Neural cell (in vitro differentiated cells): Measurements from ENCODE around the gene FNDC3B. TPM values are rescaled to one million over a fixed set of nuclear protein-coding genes. Genes with fewer than 3 reads are reported as not detected.

Experiments used
- H2AFZ ChIP-seq: fragments of 200-600, 300-800 bp; sonication (generic), shearing (Covaris generic); 2 replicates; pipeline ENCODE4 v1.6.0; 2014; ENCODE audit warnings: low read depth, mild to moderate bottlenecking, antibody characterized with exemption, low read length, moderate library complexity
- H3F3A ChIP-seq: fragments of 200-600 bp; shearing (Covaris generic); 2 replicates; pipeline ENCODE4 v1.6.1; 2016; ENCODE audit warnings: mild to moderate bottlenecking, moderate library complexity, mixed read lengths, antibody characterized with exemption, low read length; ENCODE audit not compliant: insufficient read depth, poor library complexity, severe bottlenecking
- H3K27ac ChIP-seq: fragments of 200-600, 300-800 bp; sonication (generic), shearing (Covaris generic); 2 replicates; pipeline ENCODE4 v1.5.1; 2014; ENCODE audit warnings: mild to moderate bottlenecking, low read length, moderate library complexity
- H3K27me3 ChIP-seq: fragments of 300-800, 200-600 bp; sonication (generic), shearing (Covaris generic); 2 replicates; pipeline ENCODE4 v1.6.0; 2014; ENCODE audit warnings: mild to moderate bottlenecking, low read depth, low read length, moderate library complexity; ENCODE audit not compliant: insufficient read depth
- H3K36me3 ChIP-seq: fragments of 300-800, 200-600 bp; sonication (generic), shearing (Covaris generic); 2 replicates; pipeline ENCODE4 v1.5.1; 2014; ENCODE audit warnings: mild to moderate bottlenecking, antibody characterized with exemption, low read length, moderate library complexity; ENCODE audit not compliant: insufficient read depth
- H3K4me2 ChIP-seq: fragments of 300-800, 200-600 bp; sonication (generic), shearing (Covaris generic); 2 replicates; pipeline ENCODE4 v1.6.0; 2014; ENCODE audit warnings: mild to moderate bottlenecking, low read length
- H3K4me3 ChIP-seq: fragments of 300-800, 200-600 bp; sonication (generic), shearing (Covaris generic); 2 replicates; pipeline ENCODE4 v1.5.1; 2014; ENCODE audit warnings: mild to moderate bottlenecking, low read length, moderate library complexity
- H3K79me2 ChIP-seq: fragments of 200-600 bp; shearing (Covaris generic); replicated peaks from 2 replicates; pipeline ENCODE4 v1.6.0; 2014; ENCODE audit warnings: mild to moderate bottlenecking, low read length, moderate library complexity; ENCODE audit not compliant: insufficient read depth
- H3K9ac ChIP-seq: fragments of 300-800, 200-600 bp; sonication (generic), shearing (Covaris generic); 2 replicates; pipeline ENCODE4 v1.6.1; 2016; ENCODE audit warnings: mild to moderate bottlenecking, low read length, mixed read lengths
- H3K9me2 ChIP-seq: fragments of 200-600 bp; shearing (Covaris generic); 2 replicates; pipeline ENCODE4 v1.6.1; 2016; ENCODE audit warnings: mild to moderate bottlenecking, low read length, mixed read lengths; ENCODE audit not compliant: insufficient read depth
- H3K9me3 ChIP-seq: fragments of 200-600, 300-800 bp; sonication (generic), shearing (Covaris generic); 2 replicates; pipeline ENCODE4 v1.6.1; 2016; ENCODE audit warnings: mild to moderate bottlenecking, mixed run types, low read length, moderate library complexity, mixed read lengths
- H4K20me1 ChIP-seq: fragments of 200-600 bp; shearing (Covaris generic); 2 replicates; pipeline ENCODE4 v1.6.1; 2016; ENCODE audit warnings: mild to moderate bottlenecking, mixed run types; ENCODE audit not compliant: insufficient read depth
- CTCF ChIP-seq: fragments of 450-650 bp; IDR thresholded peaks from 2 replicates; pipeline ENCODE4 v1.5.1; 2014; ENCODE audit warnings: antibody characterized with exemption, mild to moderate bottlenecking, moderate library complexity; ENCODE audit not compliant: poor library complexity, severe bottlenecking
- EP300 ChIP-seq: fragments of 450-650 bp; conservative IDR thresholded peaks from 2 replicates; pipeline ENCODE4 v1.6.1; 2014; ENCODE audit warnings: antibody characterized with exemption, mild to moderate bottlenecking, moderate library complexity; ENCODE audit not compliant: poor library complexity, severe bottlenecking
- EZH2 ChIP-seq: fragments of 200-600, 300-800 bp; shearing (Covaris generic), sonication (generic); IDR thresholded peaks from 2 replicates; pipeline ENCODE4 v1.6.1; 2014; ENCODE audit warnings: antibody characterized with exemption, low read length, borderline replicate concordance, mild to moderate bottlenecking; ENCODE audit not compliant: insufficient read depth, poor library complexity, severe bottlenecking
- MXI1 ChIP-seq: fragments of 450-650 bp; conservative IDR thresholded peaks from 2 replicates; pipeline ENCODE4 v1.6.1; 2014; ENCODE audit warnings: antibody characterized with exemption, mild to moderate bottlenecking; ENCODE audit not compliant: poor library complexity, severe bottlenecking
- POLR2AphosphoS5 ChIP-seq: IDR thresholded peaks from 2 replicates; pipeline ENCODE4 v1.6.1; 2012
- RAD21 ChIP-seq: fragments of 450-650 bp; conservative IDR thresholded peaks from 2 replicates; pipeline ENCODE4 v1.6.1; 2014; ENCODE audit warnings: antibody characterized with exemption, mild to moderate bottlenecking, moderate library complexity
- REST ChIP-seq: IDR thresholded peaks from 2 replicates; pipeline ENCODE4 v1.6.1; 2012; ENCODE audit warnings: borderline replicate concordance
- SMC3 ChIP-seq: fragments of 450-650 bp; conservative IDR thresholded peaks from 2 replicates; pipeline ENCODE4 v1.6.1; 2014; ENCODE audit warnings: antibody characterized with exemption, mild to moderate bottlenecking, moderate library complexity; ENCODE audit not compliant: poor library complexity
- TAF1 ChIP-seq: IDR thresholded peaks from 2 replicates; pipeline ENCODE4 v1.6.1; 2012; ENCODE audit warnings: low read depth
- polyA plus RNA-seq: library from polyadenylated mRNA; depleted of rRNA; stranded (reverse); fragments of >200 nt; gene quantifications from 2 replicates; pipeline ENCODE4 v1.2.3, GENCODE V29; 2014

The FNDC3B gene
- polyA plus RNA-seq, 1 donor from 2014 or later: 4.9 TPM

- Histone ChIP-seq H2AFZ (no peak overlapping the region), H3K27me3 (no peaks in the 10 kb centered on the region), H3K4me3 (peak overlapping the region; percentile 24), H3F3A (peaks cover 3% of the 10 kb centered on the region), H3K9me3 (no peaks in the 10 kb centered on the region), H3K9ac (no peak overlapping the region), H3K4me2 (no peak overlapping the region), H3K36me3 (no peaks in the 10 kb centered on the region), H4K20me1 (no peaks in the 10 kb centered on the region), H3K27ac (peak overlapping the region; percentile 11), H3K9me2 (no peaks in the 10 kb centered on the region), H3K79me2 (peaks cover 12% of the 10 kb centered on the region)
- TF ChIP-seq SMC3 (no peak), CTCF (no peak), MXI1 (no peak), TAF1 (no peak), POLR2AphosphoS5 (no peak), REST (no peak), EP300 (no peak), EZH2 (no peak), RAD21 (no peak)
Measured at GRCh38 chr3:172195407-172195754, 156.0 kb downstream of the FNDC3B start.

- H3K9me2 ChIP-seq: no peaks in the 10 kb centered on the region
- no peak overlapping the region for H3K4me3 ChIP-seq
- no peak overlapping the region for H2AFZ ChIP-seq
- H3K36me3 ChIP-seq: no peaks in the 10 kb centered on the region
- TF ChIP-seq MXI1 (no peak), TAF1 (no peak), CTCF (no peak), POLR2AphosphoS5 (no peak), SMC3 (no peak), RAD21 (no peak)
- no peak overlapping the region for H3K4me2 ChIP-seq
- H4K20me1 ChIP-seq: no peaks in the 10 kb centered on the region
- peaks cover 12% of the 10 kb centered on the region for H3K79me2 ChIP-seq
- no peak overlapping the region for H3K9ac ChIP-seq
- H3K9me3 ChIP-seq: no peaks in the 10 kb centered on the region
- peaks cover 3% of the 10 kb centered on the region for H3F3A ChIP-seq
- no peaks in the 10 kb centered on the region for H3K27me3 ChIP-seq
- no peak overlapping the region for H3K27ac ChIP-seq
Measured at GRCh38 chr3:172197344-172197743, 158.0 kb downstream of the FNDC3B start.
